GM19099 (cell line): Measurements from ENCODE around the gene NEK11.

Experiments
- POLR2A ChIP-seq: IDR thresholded peaks from 3 replicates; pipeline ENCODE4 v1.6.1; 2011; ENCODE audit warnings: low read depth; ENCODE audit not compliant: insufficient read length; ENCODE audit errors: extremely low read depth

Gene NEK11

DNA sequence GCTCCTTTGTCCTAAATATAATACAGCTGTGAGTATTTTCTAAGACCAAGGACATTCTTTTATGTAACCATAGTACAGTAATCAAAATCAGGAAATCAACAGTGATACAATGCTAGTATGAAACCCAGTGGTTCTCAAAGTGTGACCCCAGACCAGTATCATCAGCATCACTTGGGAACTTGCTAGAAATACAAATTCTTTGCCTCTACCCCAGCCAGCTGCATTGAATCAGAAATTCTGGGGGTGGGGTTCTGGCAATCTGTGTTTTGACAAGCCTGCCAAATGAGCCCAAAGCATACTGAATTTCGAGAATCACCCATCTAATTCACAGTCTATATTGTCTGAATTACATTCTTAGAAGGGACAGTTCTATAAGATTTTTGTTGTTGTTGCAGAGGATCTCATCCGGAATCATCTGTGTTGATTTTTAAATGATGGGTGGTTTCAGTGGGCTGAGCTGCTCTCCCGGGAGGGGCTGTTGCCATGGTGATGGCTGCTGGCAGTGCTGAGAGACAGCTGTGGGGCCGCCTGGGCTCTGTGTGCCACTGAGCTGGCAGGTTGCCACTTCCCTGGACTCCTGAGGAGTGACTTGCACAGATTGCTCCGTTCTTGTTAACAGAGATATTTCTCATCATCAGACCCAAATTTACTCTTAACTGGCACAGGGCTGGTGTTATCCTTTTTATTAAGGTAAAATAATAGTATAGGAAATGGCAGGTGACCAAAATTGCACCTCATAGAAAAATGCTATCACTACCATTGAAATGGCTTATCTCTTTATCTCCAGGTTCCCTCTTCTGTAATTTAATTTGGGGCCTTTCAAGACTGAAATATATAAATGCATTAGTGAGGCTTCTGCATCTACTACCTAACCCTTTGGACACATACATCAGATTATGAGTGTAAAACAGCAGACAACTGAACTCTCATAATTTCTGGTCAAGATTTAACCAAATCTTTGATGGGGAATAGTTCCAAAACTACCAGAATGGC, 56.5 kb downstream of the NEK11 start:
- TF ChIP-seq POLR2A, result no peak

DNA sequence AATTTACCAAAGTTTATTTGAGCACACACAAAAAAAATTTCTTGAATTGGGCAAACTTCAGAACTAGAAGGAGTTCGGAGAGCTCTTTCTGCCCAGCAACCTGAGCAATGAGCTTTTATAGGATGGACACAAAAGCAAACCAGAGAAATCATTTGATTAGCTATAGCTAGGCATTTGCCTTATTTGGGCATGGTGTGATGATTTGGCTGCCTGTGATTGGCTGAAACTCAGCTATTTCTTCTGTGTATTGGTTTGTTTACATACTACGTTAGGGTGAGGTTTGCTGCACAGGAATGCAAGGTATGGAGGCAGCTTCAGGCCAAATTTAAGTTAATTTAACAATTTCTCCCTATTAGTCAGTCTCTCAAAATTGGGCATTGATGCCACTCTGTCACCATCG, 65.1 kb downstream of the NEK11 start:
- TF ChIP-seq POLR2A, result no peak

DNA sequence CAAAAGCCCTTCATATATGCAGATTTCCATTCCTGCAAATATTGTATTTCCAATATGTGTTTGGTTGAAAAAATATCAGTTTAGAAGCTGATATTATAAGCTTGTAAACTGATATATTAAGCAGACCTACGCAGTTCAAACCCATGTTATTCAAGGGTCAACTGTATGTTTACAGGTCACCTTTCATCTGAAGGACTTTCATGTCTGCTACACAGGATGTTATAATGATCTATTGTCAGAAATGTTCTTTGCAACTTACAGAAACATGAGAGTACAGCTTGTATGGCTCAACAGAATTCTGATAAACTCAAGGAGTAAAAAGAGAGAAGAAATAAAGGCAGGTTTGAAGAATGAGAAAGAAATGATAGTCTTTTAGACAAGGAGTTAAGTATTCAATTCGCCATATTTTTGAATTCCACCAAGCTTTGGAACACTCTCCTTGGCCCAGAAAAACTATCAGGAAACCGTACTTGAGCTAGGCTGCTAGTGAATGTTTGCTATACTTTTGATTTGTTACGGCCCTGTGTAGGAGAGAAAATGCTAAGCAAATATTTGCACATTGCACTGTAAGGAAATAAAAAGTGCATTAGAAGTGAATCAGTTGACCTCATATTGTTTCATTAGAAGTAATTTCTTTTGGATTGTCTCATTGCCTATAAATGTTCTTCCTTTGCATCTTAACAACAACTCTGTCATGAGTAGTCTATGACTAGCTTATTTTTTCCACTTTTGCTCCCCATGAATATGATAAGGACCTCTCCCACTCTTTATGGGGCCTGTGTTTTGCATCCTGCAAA, 81.2 kb downstream of the NEK11 start:
- no peak for TF ChIP-seq POLR2A

GRCh38 chr3:131109156-131109555, 82.5 kb downstream of the NEK11 start:
- TF ChIP-seq POLR2A, result no peak

DNA sequence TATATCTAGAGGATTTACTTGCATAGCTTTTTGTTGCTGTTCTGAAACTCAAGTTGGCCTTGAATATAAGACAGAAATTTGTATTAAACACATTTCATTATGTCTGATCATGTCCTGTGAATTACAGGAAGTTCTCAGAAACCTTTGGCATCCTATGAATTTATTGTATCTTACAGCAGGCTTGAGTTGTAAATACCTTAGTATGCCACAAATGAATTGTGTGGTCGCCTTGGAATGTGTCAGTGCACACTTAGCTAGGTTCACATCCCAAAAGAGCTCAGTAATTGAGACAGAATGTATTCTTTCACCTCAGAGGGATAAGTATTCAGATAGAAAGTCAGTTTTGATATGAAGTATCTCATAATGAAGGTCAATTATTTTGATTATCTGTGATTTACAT, 83.4 kb downstream of the NEK11 start:
- no peak for TF ChIP-seq POLR2A

DNA sequence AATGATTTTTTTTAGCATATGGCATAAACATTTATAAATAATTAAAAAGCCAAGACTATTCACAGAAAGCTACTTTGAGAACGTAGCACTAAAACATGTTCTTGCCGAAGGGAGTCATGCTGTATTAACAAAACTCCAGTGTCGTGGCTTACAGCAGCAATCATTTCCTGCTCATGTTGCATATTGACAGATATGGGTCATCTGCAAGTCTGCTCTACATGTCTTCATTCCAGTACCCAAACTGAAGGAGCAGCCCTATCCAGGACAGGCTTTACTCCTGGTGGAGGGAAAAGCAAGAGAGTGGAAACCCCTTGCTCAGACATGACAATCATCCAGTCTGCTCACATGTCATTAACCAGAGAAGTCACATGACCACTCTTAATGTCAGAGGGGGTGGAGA, 87.6 kb downstream of the NEK11 start:
- TF ChIP-seq POLR2A, result no peak

DNA sequence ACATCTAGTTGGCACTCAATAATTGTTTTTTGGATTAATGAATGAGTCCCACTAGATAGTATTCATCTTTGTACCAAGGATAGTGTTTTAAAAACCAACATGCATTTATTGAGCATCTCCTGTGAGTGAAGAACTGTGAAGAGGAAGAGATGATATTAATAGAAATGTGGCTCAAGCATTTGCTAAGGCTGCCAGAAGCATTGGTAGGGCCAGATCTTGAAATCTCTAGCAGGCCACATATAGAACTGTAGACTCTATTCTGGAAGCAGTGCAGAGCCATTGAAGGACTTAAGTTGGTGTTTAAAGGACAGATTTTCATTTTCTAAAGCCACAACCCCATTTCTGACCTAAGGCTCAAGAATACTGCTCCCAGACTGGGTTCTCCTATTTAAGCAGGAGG, 99.0 kb downstream of the NEK11 start:
- no peak for TF ChIP-seq POLR2A

- no peak for TF ChIP-seq POLR2A
Measured at GRCh38 chr3:131140891-131141290, 114.2 kb downstream of the NEK11 start.

GRCh38 chr3:131141770-131142169, 115.1 kb downstream of the NEK11 start:
- TF ChIP-seq POLR2A, result no peak

DNA sequence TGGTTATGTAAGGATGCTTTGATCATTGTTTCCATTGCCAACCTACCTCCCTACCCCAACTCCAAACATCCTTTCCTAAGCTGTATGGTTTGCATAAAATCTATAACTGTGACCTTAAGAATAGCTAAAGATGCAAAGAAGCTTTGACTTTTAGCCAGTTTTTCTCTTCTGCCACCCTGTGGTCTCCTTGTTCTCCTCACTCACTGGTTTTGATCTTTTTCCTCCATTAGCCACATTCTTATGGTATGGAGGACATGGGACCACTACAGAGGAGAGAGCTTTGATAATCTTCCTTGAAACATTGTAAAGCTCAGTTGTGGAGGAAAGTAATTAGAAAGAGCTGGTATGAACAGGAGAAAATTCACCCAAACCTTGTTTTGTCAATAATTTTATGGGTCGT, 115.9 kb downstream of the NEK11 start:
- TF ChIP-seq POLR2A, result no peak

DNA sequence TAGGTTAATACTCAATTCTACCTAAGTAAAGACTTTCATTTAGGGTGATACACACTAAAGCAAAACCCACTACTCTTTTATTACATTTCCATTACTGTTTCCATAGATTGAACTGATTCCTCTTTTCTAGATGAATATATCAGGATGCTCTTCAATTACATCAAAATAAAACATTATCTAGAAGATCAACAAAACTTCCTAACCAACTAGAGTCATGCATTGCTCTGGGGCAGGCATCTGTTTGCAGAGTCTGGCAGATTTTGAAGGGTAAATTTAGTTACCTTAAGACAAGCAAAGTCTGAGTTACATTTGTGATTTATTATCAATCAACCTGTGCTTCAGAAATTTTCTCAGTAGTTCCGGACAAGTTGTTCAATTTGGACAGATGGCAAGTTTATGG, 117.1 kb downstream of the NEK11 start:
- no peak for TF ChIP-seq POLR2A

DNA sequence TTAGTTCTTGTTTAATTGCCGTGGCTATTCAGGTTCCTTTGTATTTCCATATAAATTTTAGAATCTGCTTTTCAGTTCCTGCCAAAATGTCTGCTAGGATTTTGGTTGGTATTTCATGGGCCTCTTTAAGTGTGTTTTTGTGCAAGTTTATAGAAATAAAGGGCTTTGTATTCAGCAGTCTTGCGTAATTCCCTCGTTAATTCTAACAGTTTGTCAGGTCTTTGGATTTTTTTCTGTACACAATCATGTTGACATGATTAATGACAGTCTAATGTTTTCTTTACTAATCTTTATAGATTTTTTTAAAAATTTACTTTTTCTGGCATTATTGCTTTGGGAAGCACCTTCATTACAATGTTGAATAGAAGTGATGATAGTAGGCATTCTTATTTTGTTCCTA, 120.9 kb downstream of the NEK11 start:
- no peak for TF ChIP-seq POLR2A

GRCh38 chr3:131158434-131158833, 131.8 kb downstream of the NEK11 start:
- no peak for TF ChIP-seq POLR2A

DNA sequence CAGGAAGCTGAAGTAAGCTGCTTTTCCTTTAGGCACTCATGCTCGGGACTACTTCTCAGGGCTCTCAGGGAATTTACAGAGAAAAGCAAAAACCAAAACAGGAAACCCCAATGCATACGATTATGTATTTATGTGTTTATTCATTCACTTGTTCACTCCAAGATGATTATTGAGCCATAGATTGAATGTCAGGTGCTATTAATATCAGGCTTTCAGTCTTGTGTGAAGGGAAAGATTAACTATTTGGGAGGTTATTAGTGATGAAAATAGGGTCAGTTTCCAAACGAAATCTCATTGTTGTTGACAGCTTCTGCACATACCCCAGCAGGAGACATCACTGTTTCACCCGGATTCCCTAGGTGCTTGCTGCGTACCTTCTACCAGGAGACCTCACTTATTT, 135.8 kb downstream of the NEK11 start:
- no peak for TF ChIP-seq POLR2A

DNA sequence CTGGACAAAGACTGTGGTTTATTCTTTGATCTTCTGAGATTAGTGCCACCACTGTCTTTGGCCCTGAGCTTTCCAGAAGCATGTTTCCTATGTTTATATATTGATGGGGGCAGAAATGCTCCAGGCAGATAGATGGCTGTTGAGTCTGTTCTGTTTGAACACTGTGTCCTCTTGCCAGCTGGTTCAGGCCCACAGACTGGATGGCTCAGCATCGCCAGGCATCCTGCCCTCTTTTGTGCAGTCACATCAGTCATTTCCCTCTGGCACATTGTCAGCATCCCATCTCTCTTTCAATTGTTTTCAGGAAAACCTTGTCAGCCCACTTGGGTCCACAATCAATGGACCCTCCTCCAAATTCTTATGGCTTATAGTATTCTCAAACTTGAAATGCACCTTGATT, 141.2 kb downstream of the NEK11 start:
- TF ChIP-seq POLR2A, result no peak

DNA sequence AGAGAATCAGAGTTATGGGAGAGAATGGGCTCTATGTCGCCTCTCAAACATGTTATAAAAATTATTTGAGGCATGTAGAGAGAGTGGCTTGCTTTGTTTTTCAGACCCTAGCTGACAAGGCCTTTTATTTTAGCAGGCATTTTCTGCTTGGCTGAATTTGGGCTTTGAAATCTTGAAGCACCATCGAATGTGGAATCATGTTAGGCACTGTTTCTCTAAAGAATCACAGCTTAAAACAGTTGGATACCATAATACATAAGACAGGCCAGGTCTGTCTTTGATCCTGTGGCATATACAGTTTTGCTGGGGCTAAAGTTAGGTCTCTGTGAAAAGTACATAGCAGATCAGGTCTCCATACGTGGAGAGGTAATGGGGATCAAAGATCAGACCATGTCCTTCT, 142.7 kb downstream of the NEK11 start:
- no peak for TF ChIP-seq POLR2A
